Measurements from ENCODE around the gene SRR.

The SRR gene

DNA sequence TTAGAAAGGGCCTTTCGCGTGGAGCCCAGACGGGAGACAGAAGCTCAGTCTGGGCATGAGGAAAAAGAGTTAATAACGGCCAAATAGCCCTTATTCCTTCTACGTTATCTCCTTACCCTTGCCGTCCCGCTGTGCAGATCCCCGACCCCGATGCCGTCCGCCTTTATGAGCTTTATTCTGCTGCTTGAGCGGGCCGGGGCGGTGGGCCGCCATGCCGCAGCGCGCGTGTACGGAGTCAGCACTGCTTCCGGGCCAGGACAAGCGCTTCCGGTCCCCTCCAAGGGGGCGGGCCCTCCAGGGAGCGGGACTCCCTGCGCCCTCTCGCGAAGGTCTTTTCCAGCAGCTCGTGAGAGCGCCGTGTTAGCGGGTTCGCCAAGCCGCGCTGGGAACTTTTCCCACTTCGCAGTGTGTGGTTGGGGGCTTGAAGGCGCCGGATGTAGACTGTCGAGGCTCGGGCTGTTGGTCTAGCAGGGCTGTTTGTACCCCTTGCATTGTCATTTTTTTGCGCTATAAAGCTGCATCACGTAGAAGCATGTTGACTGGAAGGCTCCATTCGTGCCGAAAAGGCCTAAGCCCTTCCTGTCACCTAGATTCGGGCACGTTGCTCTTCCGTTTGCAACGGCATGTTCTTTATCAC, 32.6 kb downstream of the SRR start, which contains the start of gene TSR1:
Gene TSR1 (minus strand): TSS at position 243 of the 637 bp plus-strand sequence. CDS start 30 bp downstream, at position 213.
- TF ChIP-seq GLIS3 (CRISPR knock-in tag; IDR thresholded peaks at IDR 0.05) (no peak), BACH2 (CRISPR knock-in tag; IDR thresholded peaks at IDR 0.05; ENCODE audit: borderline replicate concordance) (no peak)
- ATAC-seq = peak; percentile 96

DNA sequence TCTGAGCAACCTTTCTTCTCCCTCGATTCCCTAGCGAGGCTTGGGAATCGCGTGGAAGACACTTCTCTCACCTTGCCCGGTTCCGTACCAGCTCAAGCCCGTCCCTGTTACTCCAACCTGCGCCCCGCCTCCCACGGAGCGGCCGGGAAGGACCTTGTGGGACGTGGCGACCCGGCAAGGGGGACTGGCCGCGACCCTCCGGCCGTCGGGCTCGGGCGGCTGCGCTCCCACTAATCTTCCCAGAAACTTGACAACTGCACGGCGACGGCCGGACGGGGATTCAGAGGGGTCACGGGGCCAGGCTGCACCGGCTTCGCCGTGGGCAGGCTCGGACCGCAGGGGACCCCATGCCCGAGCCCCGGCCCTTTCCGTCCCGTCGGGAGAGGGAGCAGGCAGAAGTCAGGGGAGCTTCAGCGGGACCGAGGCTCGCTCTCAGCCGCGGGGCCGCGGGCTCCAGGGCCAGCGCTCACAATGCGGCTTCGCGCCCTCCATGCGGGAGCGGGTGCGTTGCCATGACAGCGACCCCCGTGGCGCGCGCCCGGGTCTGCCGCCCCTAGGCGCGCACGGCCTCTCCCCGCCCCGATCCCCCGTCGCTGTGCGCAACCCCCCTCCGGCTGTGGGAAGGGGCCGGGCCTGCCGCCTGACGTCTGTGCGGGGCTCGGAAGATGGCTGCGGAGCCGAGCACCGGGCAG, 33.2 kb downstream of the SRR start, which contains the start of gene SGSM2:
Gene SGSM2 (plus strand): TSS at position 650 of the 692 bp plus-strand sequence. CDS start 188 bp downstream, outside the sequence.
- ATAC-seq = peak; percentile 74
- TF ChIP-seq PPARA (CRISPR knock-in tag; IDR thresholded peaks at IDR 0.05; ENCODE audit: borderline replicate concordance) = no peak
- TF ChIP-seq GLIS3 (CRISPR knock-in tag; IDR thresholded peaks at IDR 0.05) = no peak
- TF ChIP-seq, protein P1, sequence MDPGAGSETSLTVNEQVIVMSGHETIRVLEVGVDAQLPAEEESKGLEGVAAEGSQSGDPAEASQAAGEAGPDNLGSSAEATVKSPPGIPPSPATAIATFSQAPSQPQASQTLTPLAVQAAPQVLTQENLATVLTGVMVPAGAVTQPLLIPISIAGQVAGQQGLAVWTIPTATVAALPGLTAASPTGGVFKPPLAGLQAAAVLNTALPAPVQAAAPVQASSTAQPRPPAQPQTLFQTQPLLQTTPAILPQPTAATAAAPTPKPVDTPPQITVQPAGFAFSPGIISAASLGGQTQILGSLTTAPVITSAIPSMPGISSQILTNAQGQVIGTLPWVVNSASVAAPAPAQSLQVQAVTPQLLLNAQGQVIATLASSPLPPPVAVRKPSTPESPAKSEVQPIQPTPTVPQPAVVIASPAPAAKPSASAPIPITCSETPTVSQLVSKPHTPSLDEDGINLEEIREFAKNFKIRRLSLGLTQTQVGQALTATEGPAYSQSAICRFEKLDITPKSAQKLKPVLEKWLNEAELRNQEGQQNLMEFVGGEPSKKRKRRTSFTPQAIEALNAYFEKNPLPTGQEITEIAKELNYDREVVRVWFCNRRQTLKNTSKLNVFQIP (CRISPR knock-in tag; IDR thresholded peaks at IDR 0.05; ENCODE audit: borderline replicate concordance, low read depth) = no peak
- no peak for TF ChIP-seq RARB (CRISPR knock-in tag; IDR thresholded peaks at IDR 0.05)
- no peak for TF ChIP-seq ISL1 (CRISPR knock-in tag; IDR thresholded peaks at IDR 0.05)
- no peak for TF ChIP-seq ZNF565 (CRISPR knock-in tag; conservative IDR thresholded peaks at IDR 0.05; ENCODE audit: low read depth)
- no peak for TF ChIP-seq ZFP3 (CRISPR knock-in tag; IDR thresholded peaks at IDR 0.05)
- TF ChIP-seq ZNF70 (CRISPR knock-in tag; IDR thresholded peaks at IDR 0.05) = no peak
- no peak for TF ChIP-seq OSR1 (CRISPR knock-in tag; IDR thresholded peaks at IDR 0.05)
- TF ChIP-seq, protein P2, sequence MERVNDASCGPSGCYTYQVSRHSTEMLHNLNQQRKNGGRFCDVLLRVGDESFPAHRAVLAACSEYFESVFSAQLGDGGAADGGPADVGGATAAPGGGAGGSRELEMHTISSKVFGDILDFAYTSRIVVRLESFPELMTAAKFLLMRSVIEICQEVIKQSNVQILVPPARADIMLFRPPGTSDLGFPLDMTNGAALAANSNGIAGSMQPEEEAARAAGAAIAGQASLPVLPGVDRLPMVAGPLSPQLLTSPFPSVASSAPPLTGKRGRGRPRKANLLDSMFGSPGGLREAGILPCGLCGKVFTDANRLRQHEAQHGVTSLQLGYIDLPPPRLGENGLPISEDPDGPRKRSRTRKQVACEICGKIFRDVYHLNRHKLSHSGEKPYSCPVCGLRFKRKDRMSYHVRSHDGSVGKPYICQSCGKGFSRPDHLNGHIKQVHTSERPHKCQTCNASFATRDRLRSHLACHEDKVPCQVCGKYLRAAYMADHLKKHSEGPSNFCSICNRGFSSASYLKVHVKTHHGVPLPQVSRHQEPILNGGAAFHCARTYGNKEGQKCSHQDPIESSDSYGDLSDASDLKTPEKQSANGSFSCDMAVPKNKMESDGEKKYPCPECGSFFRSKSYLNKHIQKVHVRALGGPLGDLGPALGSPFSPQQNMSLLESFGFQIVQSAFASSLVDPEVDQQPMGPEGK (CRISPR knock-in tag; IDR thresholded peaks at IDR 0.05; ENCODE audit: borderline replicate concordance) = no peak
- no peak for TF ChIP-seq ZFP30 (CRISPR knock-in tag; IDR thresholded peaks at IDR 0.05)
- TF ChIP-seq ZC3H10 (CRISPR knock-in tag; IDR thresholded peaks at IDR 0.05) = no peak

DNA sequence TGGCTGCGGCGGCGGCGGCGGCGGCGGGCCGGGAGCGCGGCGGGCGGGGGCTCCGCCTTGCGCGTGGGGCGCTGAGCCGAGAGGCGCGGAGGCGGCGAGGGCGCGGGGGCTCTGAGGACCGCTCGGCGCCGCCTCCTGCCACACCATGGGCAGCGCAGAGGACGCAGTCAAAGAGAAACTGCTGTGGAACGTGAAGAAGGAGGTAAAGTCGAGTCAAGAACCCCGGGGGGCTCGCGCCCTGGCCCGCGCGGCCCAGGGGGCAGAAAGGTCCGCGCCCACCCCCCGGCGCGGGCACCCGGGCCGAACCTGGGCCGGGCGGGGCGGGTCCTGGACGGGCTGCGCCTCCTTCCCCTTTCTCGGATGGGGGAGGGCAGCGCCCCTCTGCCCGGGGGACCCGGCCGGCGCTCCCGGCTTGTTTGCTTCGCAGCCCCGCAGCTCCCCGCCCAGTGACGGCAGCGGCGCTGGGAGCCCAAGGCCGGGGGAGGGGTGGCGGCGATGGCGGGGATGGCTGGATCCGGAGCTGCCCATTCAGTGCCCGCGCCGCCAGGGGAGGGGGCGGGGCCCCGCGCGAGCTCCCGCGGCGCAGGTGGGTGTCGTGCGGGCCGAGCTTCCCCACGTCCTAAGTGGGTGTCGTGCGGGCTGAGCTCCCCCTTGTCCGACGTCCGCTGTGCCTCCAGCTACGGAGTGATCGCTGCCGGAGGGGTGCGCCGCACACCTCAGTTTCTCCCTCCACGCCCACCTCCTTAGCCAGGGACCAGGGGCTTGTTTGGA, 34.0 kb downstream of the SRR start:
- peak; percentile 57 for ATAC-seq

More for the DNA sequence above, 34.0 kb downstream of the SRR start:
- TF ChIP-seq, protein P3, sequence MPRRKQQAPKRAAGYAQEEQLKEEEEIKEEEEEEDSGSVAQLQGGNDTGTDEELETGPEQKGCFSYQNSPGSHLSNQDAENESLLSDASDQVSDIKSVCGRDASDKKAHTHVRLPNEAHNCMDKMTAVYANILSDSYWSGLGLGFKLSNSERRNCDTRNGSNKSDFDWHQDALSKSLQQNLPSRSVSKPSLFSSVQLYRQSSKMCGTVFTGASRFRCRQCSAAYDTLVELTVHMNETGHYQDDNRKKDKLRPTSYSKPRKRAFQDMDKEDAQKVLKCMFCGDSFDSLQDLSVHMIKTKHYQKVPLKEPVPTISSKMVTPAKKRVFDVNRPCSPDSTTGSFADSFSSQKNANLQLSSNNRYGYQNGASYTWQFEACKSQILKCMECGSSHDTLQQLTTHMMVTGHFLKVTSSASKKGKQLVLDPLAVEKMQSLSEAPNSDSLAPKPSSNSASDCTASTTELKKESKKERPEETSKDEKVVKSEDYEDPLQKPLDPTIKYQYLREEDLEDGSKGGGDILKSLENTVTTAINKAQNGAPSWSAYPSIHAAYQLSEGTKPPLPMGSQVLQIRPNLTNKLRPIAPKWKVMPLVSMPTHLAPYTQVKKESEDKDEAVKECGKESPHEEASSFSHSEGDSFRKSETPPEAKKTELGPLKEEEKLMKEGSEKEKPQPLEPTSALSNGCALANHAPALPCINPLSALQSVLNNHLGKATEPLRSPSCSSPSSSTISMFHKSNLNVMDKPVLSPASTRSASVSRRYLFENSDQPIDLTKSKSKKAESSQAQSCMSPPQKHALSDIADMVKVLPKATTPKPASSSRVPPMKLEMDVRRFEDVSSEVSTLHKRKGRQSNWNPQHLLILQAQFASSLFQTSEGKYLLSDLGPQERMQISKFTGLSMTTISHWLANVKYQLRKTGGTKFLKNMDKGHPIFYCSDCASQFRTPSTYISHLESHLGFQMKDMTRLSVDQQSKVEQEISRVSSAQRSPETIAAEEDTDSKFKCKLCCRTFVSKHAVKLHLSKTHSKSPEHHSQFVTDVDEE (CRISPR knock-in tag; IDR thresholded peaks at IDR 0.05) = no peak
- TF ChIP-seq ARNTL (CRISPR knock-in tag; IDR thresholded peaks at IDR 0.05; ENCODE audit: borderline replicate concordance, low read depth) (no peak), GLIS3 (CRISPR knock-in tag; IDR thresholded peaks at IDR 0.05) (no peak), SNAI2 (CRISPR knock-in tag; IDR thresholded peaks at IDR 0.05) (no peak), ZFP30 (CRISPR knock-in tag; IDR thresholded peaks at IDR 0.05) (no peak), ESRRG (CRISPR knock-in tag; IDR thresholded peaks at IDR 0.05) (no peak), ZFP3 (CRISPR knock-in tag; IDR thresholded peaks at IDR 0.05) (no peak), ZC3H10 (CRISPR knock-in tag; IDR thresholded peaks at IDR 0.05) (no peak), ZNF70 (CRISPR knock-in tag; IDR thresholded peaks at IDR 0.05) (no peak), OSR1 (CRISPR knock-in tag; IDR thresholded peaks at IDR 0.05) (no peak), PPARA (CRISPR knock-in tag; IDR thresholded peaks at IDR 0.05; ENCODE audit: borderline replicate concordance) (no peak)
- TF ChIP-seq, protein P4, sequence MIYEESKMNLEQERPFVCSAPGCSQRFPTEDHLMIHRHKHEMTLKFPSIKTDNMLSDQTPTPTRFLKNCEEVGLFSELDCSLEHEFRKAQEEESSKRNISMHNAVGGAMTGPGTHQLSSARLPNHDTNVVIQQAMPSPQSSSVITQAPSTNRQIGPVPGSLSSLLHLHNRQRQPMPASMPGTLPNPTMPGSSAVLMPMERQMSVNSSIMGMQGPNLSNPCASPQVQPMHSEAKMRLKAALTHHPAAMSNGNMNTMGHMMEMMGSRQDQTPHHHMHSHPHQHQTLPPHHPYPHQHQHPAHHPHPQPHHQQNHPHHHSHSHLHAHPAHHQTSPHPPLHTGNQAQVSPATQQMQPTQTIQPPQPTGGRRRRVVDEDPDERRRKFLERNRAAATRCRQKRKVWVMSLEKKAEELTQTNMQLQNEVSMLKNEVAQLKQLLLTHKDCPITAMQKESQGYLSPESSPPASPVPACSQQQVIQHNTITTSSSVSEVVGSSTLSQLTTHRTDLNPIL (CRISPR knock-in tag; IDR thresholded peaks at IDR 0.05; ENCODE audit: low read depth) = no peak
